GM23338 (cell line): ENCODE measurements around the gene USPL1.

ENCODE experiments used
- CREB1 ChIP-seq: fragments of 250-450 bp; sonication (Bioruptor Pico); IDR thresholded peaks from 2 replicates; pipeline ENCODE4 v1.5.0; 2020; ENCODE audit warnings: low read depth, mild to moderate bottlenecking, moderate library complexity
- EZH2 ChIP-seq: fragments of 200-600 bp; sonication (generic); IDR thresholded peaks from one replicate; pipeline ENCODE4 v1.8.0; 2017; ENCODE audit warnings: antibody characterized with exemption, mild to moderate bottlenecking, low read depth; ENCODE audit not compliant: unreplicated experiment
- EZH2phosphoT487 ChIP-seq: fragments of 200-600 bp; sonication (generic); IDR thresholded peaks from one replicate; pipeline ENCODE4 v1.8.1; 2018; ENCODE audit warnings: antibody characterized with exemption; ENCODE audit not compliant: unreplicated experiment
- POLR2AphosphoS5 ChIP-seq: IDR thresholded peaks from 2 replicates; pipeline ENCODE4 v1.6.1; 2016; ENCODE audit warnings: antibody characterized with exemption, low read depth
- TF ChIP-seq, protein P1 (sequence below), 2 experiments: fragments of 200-600 bp in 1 of 2; sonication (generic) in 1 of 2; conservative IDR thresholded peaks; 2 replicates each; pipeline versions ENCODE4 v1.5.1 to v1.6.1; 2016 to 2017; ENCODE audit warnings: antibody characterized with exemption in 2 of 2, low read depth in 2 of 2, mild to moderate bottlenecking in 2 of 2, moderate library complexity in 1 of 2
- TF ChIP-seq, protein P2 (sequence below): IDR thresholded peaks from 2 replicates; pipeline ENCODE4 v1.6.1; 2016; ENCODE audit warnings: antibody characterized with exemption

DNA sequence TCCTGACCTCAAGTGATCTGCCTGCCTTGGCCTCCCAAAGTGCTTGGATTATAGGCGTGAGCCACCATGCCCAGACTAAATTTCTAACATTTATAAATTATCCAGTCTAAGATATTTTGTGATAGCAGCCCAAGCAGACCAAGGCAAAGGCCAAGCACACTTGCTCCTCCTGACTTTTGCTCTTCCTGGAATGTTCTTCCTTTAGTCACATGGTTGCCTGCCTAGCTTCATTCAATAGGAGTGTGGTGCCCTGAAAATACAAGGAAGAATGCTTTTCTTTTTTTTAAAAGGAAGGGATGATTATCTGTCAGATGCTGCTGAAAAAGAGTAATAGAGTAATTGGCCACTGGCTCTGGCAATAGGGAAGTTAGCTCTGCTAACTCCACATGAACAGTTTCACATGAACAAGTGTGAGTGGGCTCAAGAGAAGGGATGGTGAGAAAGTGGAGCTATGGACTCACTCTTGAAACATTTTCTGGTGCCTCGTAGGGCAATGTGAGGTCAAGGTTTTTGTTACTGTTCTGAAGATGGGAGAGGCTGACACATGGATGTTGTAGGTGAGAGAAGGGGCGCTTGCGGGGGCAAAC lies 47.1 kb downstream of the USPL1 start:
- no peak for TF ChIP-seq POLR2AphosphoS5
- TF ChIP-seq, protein P1, sequence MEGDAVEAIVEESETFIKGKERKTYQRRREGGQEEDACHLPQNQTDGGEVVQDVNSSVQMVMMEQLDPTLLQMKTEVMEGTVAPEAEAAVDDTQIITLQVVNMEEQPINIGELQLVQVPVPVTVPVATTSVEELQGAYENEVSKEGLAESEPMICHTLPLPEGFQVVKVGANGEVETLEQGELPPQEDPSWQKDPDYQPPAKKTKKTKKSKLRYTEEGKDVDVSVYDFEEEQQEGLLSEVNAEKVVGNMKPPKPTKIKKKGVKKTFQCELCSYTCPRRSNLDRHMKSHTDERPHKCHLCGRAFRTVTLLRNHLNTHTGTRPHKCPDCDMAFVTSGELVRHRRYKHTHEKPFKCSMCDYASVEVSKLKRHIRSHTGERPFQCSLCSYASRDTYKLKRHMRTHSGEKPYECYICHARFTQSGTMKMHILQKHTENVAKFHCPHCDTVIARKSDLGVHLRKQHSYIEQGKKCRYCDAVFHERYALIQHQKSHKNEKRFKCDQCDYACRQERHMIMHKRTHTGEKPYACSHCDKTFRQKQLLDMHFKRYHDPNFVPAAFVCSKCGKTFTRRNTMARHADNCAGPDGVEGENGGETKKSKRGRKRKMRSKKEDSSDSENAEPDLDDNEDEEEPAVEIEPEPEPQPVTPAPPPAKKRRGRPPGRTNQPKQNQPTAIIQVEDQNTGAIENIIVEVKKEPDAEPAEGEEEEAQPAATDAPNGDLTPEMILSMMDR (conservative IDR thresholded peaks at IDR 0.05; ENCODE audit: low read depth in 2 of 2) = no peak
- TF ChIP-seq EZH2 = no peak
- TF ChIP-seq EZH2phosphoT487 = no peak
- TF ChIP-seq CREB1 (CRISPR knock-in tag) = no peak
- TF ChIP-seq, protein P2, sequence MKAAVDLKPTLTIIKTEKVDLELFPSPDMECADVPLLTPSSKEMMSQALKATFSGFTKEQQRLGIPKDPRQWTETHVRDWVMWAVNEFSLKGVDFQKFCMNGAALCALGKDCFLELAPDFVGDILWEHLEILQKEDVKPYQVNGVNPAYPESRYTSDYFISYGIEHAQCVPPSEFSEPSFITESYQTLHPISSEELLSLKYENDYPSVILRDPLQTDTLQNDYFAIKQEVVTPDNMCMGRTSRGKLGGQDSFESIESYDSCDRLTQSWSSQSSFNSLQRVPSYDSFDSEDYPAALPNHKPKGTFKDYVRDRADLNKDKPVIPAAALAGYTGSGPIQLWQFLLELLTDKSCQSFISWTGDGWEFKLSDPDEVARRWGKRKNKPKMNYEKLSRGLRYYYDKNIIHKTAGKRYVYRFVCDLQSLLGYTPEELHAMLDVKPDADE = no peak
